HG03571 (cell line): ENCODE measurements around the gene MX2.
"Not testable (repeated sequence)": the region's sequence is repeated elsewhere in the genome, so short reads cannot be mapped to it uniquely, and the experiment has no call there.

Experiments used
- ATAC-seq: cut with Tn5 transposase; IDR thresholded peaks from one replicate; pipeline ENCODE4 v1.9.1; 2021; ENCODE audit not compliant: unreplicated experiment

The MX2 gene

DNA sequence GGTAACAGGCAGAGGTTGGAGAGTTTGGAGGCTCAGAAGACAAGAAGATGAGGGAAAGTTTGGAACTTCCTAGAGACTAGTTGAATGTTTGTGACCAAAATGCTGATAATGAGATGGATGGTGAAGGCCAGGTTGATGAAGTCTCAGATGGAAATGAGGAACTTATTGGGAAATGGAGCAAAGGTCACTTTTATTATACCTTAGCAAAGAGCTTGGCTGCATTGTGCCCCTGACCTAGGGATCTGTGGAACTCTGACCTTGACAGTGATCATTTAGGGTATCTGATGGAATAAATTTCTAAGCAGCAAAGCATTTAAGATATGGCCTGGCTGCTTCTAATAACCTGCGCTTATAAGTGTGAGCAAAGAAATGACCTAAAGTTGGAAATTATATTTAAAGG lies 28.1 kb upstream of the MX2 start:
- no peak for ATAC-seq

DNA sequence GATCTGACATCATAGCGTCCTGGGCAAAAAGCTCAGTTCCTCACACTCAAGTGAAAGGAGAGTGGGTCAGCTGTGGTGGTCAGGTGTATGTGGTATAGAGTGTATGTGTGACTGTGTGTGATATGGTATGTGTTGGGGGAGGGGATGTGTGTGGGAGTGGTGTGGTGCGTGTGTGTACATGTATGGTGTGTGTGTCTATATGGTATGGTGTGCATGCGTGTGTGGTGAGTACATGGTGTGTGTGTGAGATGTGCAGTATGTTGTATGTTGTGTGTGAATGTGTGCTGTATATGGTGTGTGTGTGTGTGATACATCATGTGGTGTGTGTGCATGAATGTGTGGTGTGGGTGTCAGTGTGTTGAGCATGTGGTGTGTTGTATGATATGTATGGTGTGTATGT lies 24.3 kb upstream of the MX2 start:
- no peak for ATAC-seq

DNA sequence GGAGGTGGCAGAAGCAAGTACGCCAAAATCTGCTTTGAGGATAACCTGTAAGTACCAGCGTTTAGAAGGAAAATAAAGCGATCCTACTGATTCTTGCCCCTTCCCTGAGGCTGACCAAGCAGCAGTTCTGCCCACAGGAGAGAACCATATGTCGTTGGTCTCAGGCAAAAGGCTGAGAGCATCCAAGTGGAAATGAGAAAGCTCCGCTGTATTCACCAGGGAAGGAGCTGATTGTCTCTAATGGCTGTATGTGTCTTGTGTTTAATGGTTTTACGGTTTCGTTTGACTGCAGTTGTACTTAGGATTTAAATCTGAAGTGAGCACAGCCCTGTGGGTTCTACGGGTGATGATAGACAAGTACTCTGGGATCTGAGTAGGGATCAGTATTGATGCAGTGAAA lies 23.4 kb upstream of the MX2 start:
- no peak for ATAC-seq

DNA sequence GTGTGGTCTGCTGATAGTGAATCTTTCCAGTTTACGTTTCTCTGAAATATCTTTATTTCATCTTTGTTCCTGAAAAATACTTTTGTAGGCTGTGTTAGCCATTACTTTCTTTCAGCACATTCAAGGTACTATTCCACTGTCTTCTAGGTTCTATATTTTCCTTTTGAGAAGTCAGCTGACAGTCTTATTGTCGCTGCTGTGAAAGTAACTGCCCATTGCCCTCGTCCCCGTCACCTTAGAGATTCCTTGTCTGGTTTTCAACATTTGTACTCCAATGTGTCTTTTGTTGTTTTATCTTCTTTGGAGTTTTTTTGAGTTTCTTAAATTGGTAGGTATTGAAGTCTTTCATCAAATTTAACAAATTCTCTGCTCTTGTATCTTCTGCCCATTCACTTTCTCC lies 19.8 kb upstream of the MX2 start:
- no peak for ATAC-seq

DNA sequence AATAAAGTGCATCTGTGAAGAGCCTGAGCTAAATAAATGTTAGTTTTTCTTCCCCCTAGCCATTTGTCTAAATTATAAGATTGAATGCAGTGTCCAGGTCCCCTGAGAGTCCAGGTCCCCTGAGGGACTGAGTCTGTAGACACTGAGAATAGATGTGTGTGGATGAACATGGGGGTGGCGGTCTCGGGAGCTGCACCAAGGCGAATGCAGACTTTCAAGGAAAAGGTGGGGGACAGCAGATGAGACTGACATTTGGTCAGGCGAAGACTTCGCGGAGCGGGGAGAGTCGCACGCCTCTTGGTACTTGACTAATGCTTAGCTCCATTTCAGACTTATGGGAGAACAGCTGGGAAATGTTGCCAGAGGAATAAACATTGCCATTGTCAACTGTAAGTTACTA lies 17.7 kb upstream of the MX2 start:
- ATAC-seq: no peak

DNA sequence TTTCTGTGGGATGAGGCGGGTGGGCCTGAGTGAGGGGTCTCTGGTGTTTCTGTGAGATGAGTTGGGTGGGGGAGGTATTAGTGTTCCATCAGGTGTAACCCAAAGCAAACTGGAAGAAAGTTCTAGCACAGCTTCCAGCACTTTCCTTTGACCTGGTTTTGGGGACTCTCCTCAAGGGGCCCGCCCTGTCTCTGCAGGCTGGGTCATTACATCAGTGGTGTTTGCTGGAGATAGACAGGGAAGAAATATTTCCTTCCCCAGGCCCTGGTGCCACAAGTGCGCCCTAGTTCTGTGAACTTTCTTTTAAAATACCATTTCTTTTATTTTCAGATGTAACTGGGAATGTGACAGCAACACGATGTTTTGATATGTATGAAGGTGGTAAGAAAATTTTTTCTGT lies 16.5 kb upstream of the MX2 start:
- ATAC-seq: no peak

DNA sequence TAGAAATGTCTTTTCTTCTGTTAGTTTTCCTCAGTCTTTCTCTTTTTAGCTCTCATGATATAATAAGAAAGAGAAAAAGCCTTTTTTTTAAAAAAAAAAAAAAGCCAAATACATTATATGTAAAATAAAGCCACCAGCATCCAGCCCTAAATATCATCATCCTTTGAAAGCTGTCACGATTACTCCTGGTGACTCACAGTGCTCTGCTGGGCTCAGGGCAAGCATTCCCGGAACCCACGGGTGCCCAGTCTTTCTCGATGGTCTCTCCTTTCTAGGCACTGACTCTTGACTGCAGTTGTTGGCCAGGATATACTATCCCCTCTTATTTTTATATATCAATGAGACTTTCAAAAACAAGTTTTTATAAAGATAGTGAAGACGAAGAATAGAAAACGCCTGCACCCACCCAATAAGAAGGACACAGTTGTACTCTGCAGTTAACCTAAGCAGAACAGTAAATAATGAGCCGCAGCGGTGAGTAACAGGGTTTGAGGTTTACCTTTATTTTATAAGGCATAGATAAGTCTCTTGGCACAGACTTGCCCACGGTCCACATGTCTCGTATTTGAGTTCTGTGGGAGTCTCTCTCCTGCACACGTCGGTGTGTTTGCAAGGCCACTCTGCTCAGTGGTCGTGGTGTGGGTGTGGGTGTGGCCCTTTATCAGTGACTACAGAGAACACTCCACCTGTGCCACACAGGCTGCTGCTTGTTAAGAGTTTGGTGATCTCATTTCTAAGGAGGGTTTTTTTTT lies 15.7 kb upstream of the MX2 start:
- ATAC-seq: no peak

DNA sequence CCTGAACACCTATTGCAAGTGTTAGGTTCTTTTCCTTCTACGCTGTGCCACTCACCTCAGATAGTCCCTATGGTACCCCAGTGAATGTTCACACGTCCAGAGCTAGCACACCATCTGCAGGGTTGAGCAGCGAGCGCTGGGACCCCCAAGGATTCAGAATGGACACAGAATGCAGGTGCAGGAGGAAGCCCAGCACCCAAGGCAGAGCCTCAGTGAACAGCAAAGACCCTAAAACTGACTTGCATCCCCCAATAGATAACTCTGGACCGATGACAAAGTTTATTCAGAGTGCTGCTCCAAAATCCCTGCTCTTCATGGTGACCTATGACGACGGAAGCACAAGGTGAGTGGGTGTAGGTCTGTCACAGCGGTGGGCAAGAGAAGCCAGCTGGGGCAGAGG lies 15.1 kb upstream of the MX2 start:
- ATAC-seq: no peak

DNA sequence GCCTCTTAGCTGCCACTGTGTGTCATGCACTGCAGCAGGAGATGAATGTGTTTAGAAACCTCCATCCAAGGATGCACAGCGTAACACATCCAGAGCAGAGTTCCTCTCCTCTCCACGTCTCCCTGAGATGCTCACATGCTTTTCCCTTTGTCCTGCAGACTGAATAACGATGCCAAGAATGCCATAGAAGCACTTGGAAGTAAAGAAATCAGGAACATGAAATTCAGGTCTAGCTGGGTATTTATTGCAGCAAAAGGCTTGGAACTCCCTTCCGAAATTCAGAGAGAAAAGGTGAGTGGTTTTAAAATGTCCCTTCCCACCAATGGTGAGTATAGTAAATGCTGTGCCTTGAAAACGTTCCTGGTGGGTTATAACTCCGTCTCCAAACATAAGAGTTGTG lies 13.4 kb upstream of the MX2 start:
- no peak for ATAC-seq

DNA sequence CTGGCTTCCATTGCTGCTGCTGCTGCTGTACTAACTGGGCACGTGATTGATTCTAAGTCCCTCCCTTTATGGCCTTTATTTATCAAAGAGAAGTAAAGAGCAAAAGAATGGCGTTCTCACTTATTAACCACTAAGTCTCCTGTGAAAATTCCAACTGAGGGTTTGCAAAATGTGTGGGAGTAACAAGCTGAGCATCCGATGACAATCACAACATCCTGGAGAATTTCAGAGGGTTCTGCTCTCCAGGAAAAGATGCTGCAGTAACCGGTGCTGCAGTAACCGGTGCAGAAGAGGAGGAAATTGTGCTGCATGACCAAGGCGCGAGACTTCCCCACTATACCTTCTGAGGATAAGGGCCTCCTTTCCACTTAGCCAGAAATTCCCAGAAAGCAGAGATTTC lies 12.7 kb upstream of the MX2 start:
- no peak for ATAC-seq

DNA sequence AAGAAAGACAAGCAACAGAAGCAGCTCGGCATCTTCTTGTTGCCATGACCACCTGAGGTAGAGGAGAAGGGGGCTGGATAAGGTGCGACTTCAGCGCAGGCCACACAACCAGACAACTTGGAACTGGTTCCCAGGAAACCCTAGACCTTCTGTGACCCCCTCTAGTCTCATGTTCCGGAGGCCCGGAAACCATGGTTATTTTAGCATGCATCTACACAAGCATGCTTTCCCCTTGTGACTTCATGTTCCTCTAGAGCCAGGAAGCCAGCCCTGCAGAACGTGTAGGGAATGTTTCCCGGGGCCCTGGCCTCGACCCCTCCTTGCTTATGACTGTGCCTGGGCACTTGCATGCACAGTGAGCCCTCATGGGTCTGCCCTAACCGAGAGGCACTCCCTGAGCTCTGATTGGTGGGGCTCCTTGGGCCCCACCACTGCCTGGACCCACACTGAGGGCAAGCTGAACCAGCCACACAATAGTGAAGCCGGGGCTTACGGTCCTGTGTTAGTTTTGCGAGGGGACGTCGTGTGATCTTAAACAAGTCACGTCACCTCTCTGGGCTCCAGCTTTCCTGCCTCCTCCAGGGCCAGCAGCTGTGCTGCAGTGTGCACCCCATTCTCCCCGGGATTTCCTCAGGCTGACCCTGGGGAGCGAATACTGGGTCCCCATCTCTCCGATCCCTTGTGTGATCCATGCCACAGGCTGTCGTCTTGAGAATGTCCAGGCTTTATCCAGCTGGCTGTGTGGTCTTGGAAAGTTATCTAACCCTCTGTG lies 12.0 kb upstream of the MX2 start:
- ATAC-seq: no peak

DNA sequence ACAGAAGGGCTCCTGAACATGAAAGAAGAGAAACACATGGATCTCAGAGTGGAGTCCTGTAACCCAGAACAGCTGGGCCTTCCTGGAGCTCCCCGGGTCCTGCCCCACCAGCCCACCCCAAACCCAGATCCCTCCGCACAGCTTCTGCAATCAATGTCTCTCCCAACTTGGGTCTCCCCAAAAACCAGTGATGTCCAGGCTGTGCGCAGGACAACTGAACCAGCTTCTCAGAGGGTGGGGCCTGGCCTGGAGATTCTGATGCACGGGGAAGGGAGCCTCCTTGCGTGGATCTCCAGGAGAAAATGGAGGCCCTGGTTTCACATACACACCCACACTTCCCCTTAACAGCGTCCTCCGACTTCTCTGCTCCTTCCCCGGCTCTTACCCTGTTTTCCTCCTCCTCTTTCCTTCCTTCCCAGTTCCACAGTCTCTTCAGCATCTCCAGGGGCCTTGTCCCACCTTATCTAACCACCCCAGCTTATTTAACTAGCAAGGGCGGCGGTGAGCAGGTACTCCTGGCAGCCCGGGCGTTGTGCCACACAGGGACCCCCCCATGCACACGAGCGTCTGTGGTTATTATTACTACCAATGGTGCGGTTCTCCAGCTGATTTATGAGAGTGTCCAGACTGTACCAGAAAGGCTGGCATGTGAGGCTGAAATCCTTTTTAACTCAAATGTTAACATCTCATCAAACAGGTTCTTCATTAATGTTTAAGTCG lies 11.2 kb upstream of the MX2 start:
- ATAC-seq: no peak

DNA sequence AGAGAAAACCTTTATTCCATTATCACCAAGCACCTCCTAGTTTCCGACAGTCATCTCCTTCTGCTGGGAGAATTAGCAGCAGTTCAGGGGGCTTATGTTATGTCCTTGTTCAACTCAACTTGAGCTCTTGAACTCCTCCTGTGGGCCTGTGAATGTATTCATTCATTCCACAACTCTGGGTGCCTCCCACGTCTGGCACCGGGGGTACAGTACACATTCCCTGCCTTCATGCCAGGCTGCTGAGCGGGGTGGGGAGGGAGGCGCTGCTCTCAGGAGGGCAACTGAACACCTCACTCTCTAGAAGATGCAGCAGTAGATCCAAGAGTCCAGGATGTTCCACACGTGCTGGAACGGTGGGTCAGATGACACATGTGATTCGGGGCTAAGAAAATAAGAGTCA lies 4.3 kb upstream of the MX2 start:
- ATAC-seq: no peak

DNA sequence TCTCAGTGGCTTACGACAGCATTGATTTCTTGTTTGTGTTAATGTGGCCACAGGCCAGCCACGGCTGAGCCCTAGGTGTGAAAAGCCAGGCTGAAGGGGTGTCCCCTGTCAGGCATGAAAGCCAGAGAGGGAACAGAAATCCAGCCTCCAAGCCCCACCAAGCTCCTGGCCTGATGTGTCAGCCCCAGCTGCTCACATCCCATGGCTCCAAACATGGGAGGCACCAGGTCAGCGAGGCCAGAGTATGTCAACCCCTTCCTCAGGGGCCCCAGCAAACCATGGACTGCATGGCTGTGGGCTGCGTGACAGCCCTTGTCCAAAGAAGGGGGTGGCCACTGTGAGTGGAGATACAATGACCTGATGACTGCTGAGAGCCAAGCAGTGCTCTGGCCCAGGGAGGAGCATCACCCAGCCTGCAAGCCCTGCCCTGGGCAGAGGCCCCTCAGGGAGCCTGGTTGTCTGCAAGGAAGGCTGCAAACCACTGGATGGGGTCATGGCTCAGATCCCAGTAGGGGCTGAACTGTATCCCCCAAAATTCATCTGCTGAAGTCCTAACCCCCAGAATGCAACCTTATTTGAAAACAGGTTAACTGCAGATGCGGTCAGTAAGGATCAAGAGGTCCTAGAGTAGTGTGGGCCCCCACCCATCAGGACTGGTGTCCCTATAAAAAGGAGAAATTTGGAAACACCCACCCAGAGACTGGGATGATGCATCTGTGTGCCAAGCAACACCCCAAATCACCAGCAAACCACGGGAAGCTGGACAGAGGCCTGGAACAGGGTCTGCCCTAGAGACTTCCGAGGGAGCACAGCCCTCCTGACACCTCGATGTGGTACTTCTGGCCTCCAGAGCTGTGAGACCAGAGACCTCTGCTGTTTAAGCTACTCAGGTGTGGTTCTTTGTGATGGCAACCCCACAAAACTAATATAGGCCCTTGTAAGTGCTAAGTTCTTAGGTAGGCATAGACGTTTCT lies 3.3 kb upstream of the MX2 start:
- no peak for ATAC-seq

DNA sequence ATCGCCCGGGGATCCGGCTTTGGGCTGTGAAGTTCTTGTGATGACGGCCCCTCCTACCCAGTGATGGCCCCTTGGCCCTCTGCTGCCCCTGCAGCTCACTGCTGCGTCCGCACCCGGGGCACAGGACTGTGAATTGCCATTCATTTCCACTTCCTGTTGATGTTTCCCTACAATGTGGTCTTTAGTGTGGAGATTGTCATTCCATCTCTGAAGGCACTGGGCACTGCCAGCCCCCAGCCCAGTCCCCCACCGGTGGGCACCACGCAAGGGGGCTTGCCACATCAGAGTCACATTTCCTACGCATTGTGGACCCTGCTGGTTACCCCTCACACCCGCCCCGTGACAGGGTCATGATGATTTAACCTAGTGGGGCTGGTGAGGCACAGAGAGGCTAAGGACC lies 2.5 kb upstream of the MX2 start:
- ATAC-seq: no peak

DNA sequence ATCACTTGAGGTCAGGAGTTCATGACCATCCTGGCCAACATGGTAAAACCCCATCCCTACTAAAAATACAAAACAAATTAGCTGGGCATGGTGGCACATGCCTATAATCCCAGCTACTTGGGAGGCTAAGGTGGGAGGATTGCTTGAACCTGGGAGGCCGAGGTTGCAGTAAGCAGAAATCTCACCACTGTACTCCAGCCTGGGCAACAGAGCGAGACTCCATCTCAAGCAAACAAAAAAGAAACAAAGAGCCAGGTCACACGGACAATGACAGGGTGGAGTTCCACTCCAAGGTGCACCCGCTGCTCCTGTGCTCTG lies 2.1 kb upstream of the MX2 start:
- ATAC-seq: not testable (repeated sequence)

DNA sequence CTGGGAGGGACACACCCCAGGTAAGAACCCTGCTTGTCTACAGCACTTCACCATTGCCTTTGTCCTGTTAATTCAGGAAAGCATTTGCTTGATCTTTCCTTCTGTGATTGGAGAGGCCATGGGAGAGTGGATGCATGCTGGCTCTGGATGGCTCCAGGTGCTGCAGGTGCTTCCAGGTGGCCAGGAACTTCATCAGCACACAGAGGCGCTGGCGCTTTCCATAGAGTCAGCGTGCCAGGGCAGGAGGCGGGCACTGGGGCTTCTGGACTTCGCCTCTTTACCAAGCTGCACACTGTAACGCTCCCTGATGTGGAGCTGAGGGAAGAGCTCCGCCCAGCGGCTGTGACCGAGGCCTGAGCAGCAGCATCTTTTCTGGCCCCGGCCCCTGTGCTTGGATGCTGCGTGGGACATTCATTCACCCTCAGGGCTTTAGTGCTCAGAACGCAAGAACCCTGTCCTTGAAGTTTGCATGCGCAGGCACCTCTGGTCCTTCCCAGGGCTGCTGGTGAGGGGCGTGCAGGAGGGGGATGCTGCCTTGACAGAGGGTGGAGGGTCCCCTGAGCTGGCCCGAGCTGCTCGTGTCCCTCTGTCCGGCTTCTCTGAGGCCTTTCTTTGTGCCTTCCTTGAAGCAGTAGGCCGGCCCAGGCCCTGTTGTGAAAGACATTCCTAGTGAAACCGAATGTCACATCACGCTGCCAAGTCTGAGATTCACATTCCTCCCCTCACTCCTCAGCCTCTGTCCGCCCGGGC lies 1.6 kb upstream of the MX2 start:
- no peak for ATAC-seq

DNA sequence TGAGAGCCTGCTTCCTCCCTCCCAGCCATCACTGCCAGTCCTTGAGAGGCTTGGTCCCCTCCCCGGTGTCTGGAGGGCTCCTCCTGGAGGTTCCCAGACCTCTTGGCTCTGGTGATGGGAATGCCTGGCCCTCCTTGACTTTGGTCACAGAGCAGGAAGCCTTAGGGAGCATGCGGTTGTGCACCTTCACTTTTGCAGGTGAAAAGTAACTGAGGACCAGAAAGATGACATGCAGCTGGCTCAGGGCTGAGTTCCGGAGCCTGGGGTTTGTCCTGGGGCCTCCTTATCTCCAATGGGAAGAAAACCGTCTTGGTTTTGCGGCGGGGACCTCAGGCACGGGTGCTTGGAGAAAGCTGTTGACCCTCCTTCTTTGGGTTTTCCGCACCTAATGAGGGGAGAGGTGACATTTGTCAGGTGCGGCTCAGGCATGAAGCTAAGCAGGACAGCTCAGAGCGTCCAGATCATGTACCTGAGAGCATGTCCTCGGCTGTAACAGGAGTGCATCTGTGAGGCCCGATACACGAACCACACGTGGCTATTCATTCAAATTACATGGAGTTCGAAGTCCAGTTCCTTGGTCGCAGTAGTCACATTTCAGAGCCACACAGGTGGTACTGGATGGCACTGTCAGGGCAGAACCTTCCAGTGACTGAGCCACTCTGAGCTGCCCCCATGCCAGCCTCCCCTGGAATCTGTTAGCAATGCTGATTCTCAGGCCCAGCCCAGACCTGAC lies 608 bp upstream of the MX2 start:
- no peak for ATAC-seq

DNA sequence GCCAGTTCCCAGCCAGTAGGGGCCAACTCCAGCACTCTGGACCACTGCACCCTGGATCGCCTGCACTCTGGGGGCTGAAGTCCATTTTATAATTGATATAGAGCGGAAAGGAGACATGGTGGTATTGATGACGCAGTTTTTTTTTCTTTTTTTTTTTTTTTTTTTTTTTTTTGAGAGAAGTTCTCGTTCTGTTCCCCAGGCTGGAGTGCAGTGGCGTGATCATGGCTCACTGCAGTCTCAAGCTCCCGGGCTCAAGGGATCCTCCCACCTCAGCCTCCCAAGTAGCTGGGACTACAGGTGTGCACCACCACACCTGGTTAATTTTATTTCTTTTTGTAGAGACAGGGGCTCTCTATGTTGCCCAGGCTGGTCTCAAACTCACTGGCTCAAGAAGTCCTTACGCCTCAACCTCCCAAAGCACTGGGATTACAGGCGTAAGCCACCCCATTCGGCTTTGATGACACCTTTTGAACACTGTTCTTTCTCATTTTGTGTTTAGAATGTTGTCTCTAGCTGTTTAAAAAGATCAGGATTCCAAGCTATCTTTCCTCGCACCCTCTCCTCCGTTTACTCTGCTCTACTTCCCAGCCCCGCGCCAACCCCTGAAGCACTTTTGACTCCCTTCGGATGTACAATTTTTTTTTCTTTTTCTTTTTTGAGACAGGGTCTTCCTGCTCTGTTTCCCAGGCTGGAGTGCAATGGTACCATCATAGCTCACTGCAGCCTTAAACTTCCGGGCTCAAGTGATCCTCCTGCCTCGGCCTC lies 960 bp downstream of the MX2 start:
- ATAC-seq: no peak
